ENCODE results near the gene PRKN. TPM values are rescaled to one million over a fixed set of nuclear protein-coding genes. Genes with fewer than 3 reads are reported as not detected.

PRKN gene
- total RNA-seq, 1 donor from 2014 or later = 2.6 TPM

- H3K9me3 ChIP-seq = no peaks in the 10 kb centered on the region
- H3K27me3 ChIP-seq = no peaks in the 10 kb centered on the region
- no peak overlapping the region for H3K4me3 ChIP-seq
- TF ChIP-seq CTCF (IDR thresholded peaks at IDR 0.05) = no peak
- DNase-seq (ENCODE audit: low spot score in 2 of 2) = no peak
- H3K36me3 ChIP-seq = no peaks in the 10 kb centered on the region
- H3K4me1 ChIP-seq = no peaks in the 10 kb centered on the region
- intact Hi-C loops (cut with DNase I) = no loop called here
- no peak overlapping the region for H3K27ac ChIP-seq
Measured at GRCh38 chr6:162222521-162222920, 505.0 kb downstream of the PRKN start.

GRCh38 chr6:162220876-162221275 lies 506.7 kb downstream of the PRKN start:
- Histone ChIP-seq H3K9me3 (no peaks in the 10 kb centered on the region), H3K27ac (no peak overlapping the region), H3K36me3 (no peaks in the 10 kb centered on the region), H3K4me3 (no peak overlapping the region), H3K27me3 (no peaks in the 10 kb centered on the region), H3K4me1 (no peaks in the 10 kb centered on the region)
- DNase-seq (ENCODE audit: low spot score in 2 of 2) = no peak
- intact Hi-C loops (cut with DNase I) = no loop called here
- TF ChIP-seq CTCF (IDR thresholded peaks at IDR 0.05) = no peak

GRCh38 chr6:162219266-162219665 lies 508.3 kb downstream of the PRKN start:
- no peak for DNase-seq (ENCODE audit: low spot score in 2 of 2)
- intact Hi-C loops (cut with DNase I) = no loop called here
- Histone ChIP-seq H3K9me3 (no peaks in the 10 kb centered on the region), H3K27me3 (no peaks in the 10 kb centered on the region), H3K36me3 (no peaks in the 10 kb centered on the region), H3K4me3 (no peak overlapping the region), H3K27ac (no peak overlapping the region), H3K4me1 (no peaks in the 10 kb centered on the region)
- no peak for TF ChIP-seq CTCF (IDR thresholded peaks at IDR 0.05)

- Histone ChIP-seq H3K36me3 (no peaks in the 10 kb centered on the region), H3K4me1 (no peaks in the 10 kb centered on the region), H3K27me3 (no peaks in the 10 kb centered on the region), H3K9me3 (no peaks in the 10 kb centered on the region), H3K27ac (no peak overlapping the region), H3K4me3 (no peak overlapping the region)
- no peak for TF ChIP-seq CTCF (IDR thresholded peaks at IDR 0.05)
- DNase-seq (ENCODE audit: low spot score in 2 of 2) = no peak
- intact Hi-C loops (cut with DNase I) = no loop called here
Measured at GRCh38 chr6:162217811-162218493, 509.6 kb downstream of the PRKN start.

- Histone ChIP-seq H3K36me3 (no peaks in the 10 kb centered on the region), H3K27ac (no peak overlapping the region), H3K4me1 (no peaks in the 10 kb centered on the region), H3K4me3 (no peak overlapping the region), H3K27me3 (no peaks in the 10 kb centered on the region), H3K9me3 (no peaks in the 10 kb centered on the region)
- no peak for DNase-seq (ENCODE audit: low spot score in 2 of 2)
- intact Hi-C loops (cut with DNase I) = no loop called here
- TF ChIP-seq CTCF (IDR thresholded peaks at IDR 0.05) = no peak
Measured at GRCh38 chr6:162217058-162217457, 510.5 kb downstream of the PRKN start.

- DNase-seq (ENCODE audit: low spot score in 2 of 2) = no peak
- intact Hi-C loops (cut with DNase I) = no loop called here
- TF ChIP-seq CTCF (IDR thresholded peaks at IDR 0.05) = no peak
- H3K4me3 ChIP-seq = no peak overlapping the region
- H3K27ac ChIP-seq = no peak overlapping the region
- H3K4me1 ChIP-seq = no peaks in the 10 kb centered on the region
- no peaks in the 10 kb centered on the region for H3K27me3 ChIP-seq
- no peaks in the 10 kb centered on the region for H3K36me3 ChIP-seq
- no peaks in the 10 kb centered on the region for H3K9me3 ChIP-seq
Measured at GRCh38 chr6:162211777-162212176, 515.8 kb downstream of the PRKN start.
